ENCODE data around the gene ZNF813.
A peak's percentile ranks its signal among the peaks of the same experiment; 100 is the strongest.
"Not testable (repeated sequence)": the region's sequence is repeated elsewhere in the genome, so short reads cannot be mapped to it uniquely, and the experiment has no call there.

ZNF813 gene

GRCh38 chr19:53483751-53484150, 16.2 kb downstream of the ZNF813 start:
- DNase-seq (ENCODE audit: low read depth in 2 of 2), result not testable (repeated sequence)

GRCh38 chr19:53485046-53486004, 17.8 kb downstream of the ZNF813 start:
- no peak for DNase-seq (ENCODE audit: low read depth in 2 of 2)

GRCh38 chr19:53492153-53492552, 24.6 kb downstream of the ZNF813 start:
- no peak for DNase-seq (ENCODE audit: low read depth in 2 of 2)

- DNase-seq (ENCODE audit: low read depth in 2 of 2), result not testable (repeated sequence)
Measured at GRCh38 chr19:53497311-53498023, 29.9 kb downstream of the ZNF813 start.

GRCh38 chr19:53498024-53498395, 30.5 kb downstream of the ZNF813 start:
- DNase-seq (ENCODE audit: low read depth in 2 of 2), result not testable (repeated sequence)

- not testable (repeated sequence) for DNase-seq (ENCODE audit: low read depth in 2 of 2)
Measured at GRCh38 chr19:53503151-53503550, 35.6 kb downstream of the ZNF813 start.

- DNase-seq (ENCODE audit: low read depth in 2 of 2), result not testable (repeated sequence)
Measured at GRCh38 chr19:53503671-53504364, 36.3 kb downstream of the ZNF813 start.

- DNase-seq (ENCODE audit: low read depth in 2 of 2), result not testable (repeated sequence)
Measured at GRCh38 chr19:53504365-53504703, 36.8 kb downstream of the ZNF813 start.

GRCh38 chr19:53504885-53505284, 37.4 kb downstream of the ZNF813 start:
- no peak for DNase-seq (ENCODE audit: low read depth in 2 of 2)

GRCh38 chr19:53506728-53507127, 39.2 kb downstream of the ZNF813 start:
- DNase-seq (ENCODE audit: low read depth in 2 of 2), result no peak

- DNase-seq (ENCODE audit: low read depth in 2 of 2), result no peak
Measured at GRCh38 chr19:53507523-53508442, 40.2 kb downstream of the ZNF813 start.

- DNase-seq (ENCODE audit: low read depth in 2 of 2), result no peak
Measured at GRCh38 chr19:53509443-53509842, 41.9 kb downstream of the ZNF813 start.

GRCh38 chr19:53509845-53510244, 42.3 kb downstream of the ZNF813 start:
- no peak for DNase-seq (ENCODE audit: low read depth in 2 of 2)

- no peak for DNase-seq (ENCODE audit: low read depth in 2 of 2)
Measured at GRCh38 chr19:53511357-53511756, 43.8 kb downstream of the ZNF813 start.

GRCh38 chr19:53511933-53512374, 44.4 kb downstream of the ZNF813 start:
- DNase-seq (ENCODE audit: low read depth in 2 of 2), result peak; percentile 14 to 43

- not testable (repeated sequence) for DNase-seq (ENCODE audit: low read depth in 2 of 2)
Measured at GRCh38 chr19:53515047-53515446, 47.5 kb downstream of the ZNF813 start.

- DNase-seq (ENCODE audit: low read depth in 2 of 2), result no peak
Measured at GRCh38 chr19:53517114-53517741, 49.7 kb downstream of the ZNF813 start.

- DNase-seq (ENCODE audit: low read depth in 2 of 2), result no peak
Measured at GRCh38 chr19:53518121-53518520, 50.6 kb downstream of the ZNF813 start.

- no peak for DNase-seq (ENCODE audit: low read depth in 2 of 2)
Measured at GRCh38 chr19:53518716-53519115, 51.2 kb downstream of the ZNF813 start.

- DNase-seq (ENCODE audit: low read depth in 2 of 2), result no peak
Measured at GRCh38 chr19:53519446-53519845, 51.9 kb downstream of the ZNF813 start.

- DNase-seq (ENCODE audit: low read depth in 2 of 2), result no peak
Measured at GRCh38 chr19:53520163-53520546, 52.6 kb downstream of the ZNF813 start.
